ENCODE results near the gene MACROD2.

- TF ChIP-seq FOXS1 (CRISPR knock-in tag; IDR thresholded peaks at IDR 0.05) (no peak), RCOR1 (IDR thresholded peaks at IDR 0.05; ENCODE audit: low read depth, low read length) (no peak), HDAC2 (IDR thresholded peaks at IDR 0.05) (no peak), SREBF2 (IDR thresholded peaks at IDR 0.05) (no peak), EP300 (IDR thresholded peaks at IDR 0.05) (no peak)
- TF ChIP-seq, protein P1, sequence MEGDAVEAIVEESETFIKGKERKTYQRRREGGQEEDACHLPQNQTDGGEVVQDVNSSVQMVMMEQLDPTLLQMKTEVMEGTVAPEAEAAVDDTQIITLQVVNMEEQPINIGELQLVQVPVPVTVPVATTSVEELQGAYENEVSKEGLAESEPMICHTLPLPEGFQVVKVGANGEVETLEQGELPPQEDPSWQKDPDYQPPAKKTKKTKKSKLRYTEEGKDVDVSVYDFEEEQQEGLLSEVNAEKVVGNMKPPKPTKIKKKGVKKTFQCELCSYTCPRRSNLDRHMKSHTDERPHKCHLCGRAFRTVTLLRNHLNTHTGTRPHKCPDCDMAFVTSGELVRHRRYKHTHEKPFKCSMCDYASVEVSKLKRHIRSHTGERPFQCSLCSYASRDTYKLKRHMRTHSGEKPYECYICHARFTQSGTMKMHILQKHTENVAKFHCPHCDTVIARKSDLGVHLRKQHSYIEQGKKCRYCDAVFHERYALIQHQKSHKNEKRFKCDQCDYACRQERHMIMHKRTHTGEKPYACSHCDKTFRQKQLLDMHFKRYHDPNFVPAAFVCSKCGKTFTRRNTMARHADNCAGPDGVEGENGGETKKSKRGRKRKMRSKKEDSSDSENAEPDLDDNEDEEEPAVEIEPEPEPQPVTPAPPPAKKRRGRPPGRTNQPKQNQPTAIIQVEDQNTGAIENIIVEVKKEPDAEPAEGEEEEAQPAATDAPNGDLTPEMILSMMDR (IDR thresholded peaks at IDR 0.05) = no peak
- TF ChIP-seq, protein P2, sequence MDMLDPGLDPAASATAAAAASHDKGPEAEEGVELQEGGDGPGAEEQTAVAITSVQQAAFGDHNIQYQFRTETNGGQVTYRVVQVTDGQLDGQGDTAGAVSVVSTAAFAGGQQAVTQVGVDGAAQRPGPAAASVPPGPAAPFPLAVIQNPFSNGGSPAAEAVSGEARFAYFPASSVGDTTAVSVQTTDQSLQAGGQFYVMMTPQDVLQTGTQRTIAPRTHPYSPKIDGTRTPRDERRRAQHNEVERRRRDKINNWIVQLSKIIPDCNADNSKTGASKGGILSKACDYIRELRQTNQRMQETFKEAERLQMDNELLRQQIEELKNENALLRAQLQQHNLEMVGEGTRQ (IDR thresholded peaks at IDR 0.05) = no peak
Measured at GRCh38 chr20:14882846-14883245, 887.5 kb downstream of the MACROD2 start.

Data from A549 (cell line).